ENCODE measurements around the gene GLI3.
A peak's percentile ranks its signal among the peaks of the same experiment; 100 is the strongest.

The GLI3 gene

GRCh38 chr7:42115795-42116194 lies 121.2 kb downstream of the GLI3 start:
- TF ChIP-seq CTCF (conservative IDR thresholded peaks at IDR 0.05; ENCODE audit: low read depth, low read length), result no peak
- no peak overlapping the region for H3K4me3 ChIP-seq (ENCODE audit: low read depth, low read length)

GRCh38 chr7:42110333-42110732 lies 126.7 kb downstream of the GLI3 start:
- no peak overlapping the region for H3K4me3 ChIP-seq (ENCODE audit: low read depth, low read length)
- no peak for DNase-seq (ENCODE audit: low read depth)
- no peak for TF ChIP-seq CTCF (conservative IDR thresholded peaks at IDR 0.05; ENCODE audit: low read depth, low read length)

More at GRCh38 chr7:42115795-42116194, 121.2 kb downstream of the GLI3 start:
- DNase-seq (ENCODE audit: low read depth), result no peak

DNA sequence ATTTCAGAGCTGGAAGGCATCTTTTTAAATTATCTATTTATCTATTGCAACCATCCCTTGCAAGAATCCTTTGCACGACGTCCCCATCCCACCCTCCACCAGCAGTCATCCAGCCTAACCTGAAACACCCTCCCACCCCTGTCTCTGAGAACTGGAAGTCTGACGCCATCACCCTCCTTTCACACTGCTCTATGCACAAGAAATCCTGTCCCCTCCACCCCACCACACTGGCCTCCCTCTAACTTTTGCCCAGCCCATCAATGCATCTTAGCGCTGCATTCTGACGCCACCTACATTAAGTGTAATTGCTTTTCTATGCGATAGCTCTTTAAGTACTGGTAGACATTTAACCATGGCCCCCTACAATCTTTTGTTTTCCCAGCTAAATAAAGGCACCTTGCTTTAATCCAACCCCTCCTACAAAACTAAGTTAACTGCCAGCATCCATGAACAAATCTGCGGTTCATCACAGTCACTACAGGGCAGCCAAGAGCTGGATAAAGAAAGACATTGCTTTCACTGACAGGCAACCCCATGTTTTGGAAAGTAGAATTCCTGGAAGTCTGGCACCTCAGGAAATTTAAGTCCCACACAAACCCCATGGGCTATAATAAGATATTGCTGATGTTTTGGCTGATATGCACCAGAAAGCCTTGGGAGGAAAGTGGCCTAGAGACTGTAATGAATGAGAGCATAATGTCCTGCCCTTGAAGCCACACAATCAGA lies 128.0 kb downstream of the GLI3 start:
- no peak for TF ChIP-seq CTCF (conservative IDR thresholded peaks at IDR 0.05; ENCODE audit: low read depth, low read length)
- DNase-seq (ENCODE audit: low read depth), result no peak
- no peak overlapping the region for H3K4me3 ChIP-seq (ENCODE audit: low read depth, low read length)

GRCh38 chr7:42107484-42108240 lies 129.3 kb downstream of the GLI3 start:
- DNase-seq (ENCODE audit: low read depth), result peak; percentile 22
- H3K4me3 ChIP-seq (ENCODE audit: low read depth, low read length), result no peak overlapping the region
- no peak for TF ChIP-seq CTCF (conservative IDR thresholded peaks at IDR 0.05; ENCODE audit: low read depth, low read length)

DNA sequence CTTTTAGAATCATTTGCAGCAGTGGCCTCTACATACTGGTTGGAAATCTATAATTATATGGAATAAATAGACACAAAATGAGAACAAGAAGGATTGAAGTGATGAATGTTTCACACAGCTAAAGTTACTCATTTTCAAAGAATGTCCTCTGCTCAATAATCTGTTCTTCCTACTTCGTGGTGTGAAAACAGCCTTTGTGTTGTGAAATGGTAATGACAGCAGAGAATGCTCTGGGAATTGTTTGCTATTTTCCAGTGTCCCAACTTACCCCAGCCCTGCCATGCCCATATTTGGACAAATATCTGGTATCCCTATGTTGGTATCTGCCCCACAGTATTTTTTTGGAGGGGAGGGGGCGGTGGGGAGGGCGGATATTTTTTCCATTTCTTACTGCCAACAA lies 130.4 kb downstream of the GLI3 start:
- no peak for TF ChIP-seq CTCF (conservative IDR thresholded peaks at IDR 0.05; ENCODE audit: low read depth, low read length)
- DNase-seq (ENCODE audit: low read depth), result no peak
- no peak overlapping the region for H3K4me3 ChIP-seq (ENCODE audit: low read depth, low read length)

DNA sequence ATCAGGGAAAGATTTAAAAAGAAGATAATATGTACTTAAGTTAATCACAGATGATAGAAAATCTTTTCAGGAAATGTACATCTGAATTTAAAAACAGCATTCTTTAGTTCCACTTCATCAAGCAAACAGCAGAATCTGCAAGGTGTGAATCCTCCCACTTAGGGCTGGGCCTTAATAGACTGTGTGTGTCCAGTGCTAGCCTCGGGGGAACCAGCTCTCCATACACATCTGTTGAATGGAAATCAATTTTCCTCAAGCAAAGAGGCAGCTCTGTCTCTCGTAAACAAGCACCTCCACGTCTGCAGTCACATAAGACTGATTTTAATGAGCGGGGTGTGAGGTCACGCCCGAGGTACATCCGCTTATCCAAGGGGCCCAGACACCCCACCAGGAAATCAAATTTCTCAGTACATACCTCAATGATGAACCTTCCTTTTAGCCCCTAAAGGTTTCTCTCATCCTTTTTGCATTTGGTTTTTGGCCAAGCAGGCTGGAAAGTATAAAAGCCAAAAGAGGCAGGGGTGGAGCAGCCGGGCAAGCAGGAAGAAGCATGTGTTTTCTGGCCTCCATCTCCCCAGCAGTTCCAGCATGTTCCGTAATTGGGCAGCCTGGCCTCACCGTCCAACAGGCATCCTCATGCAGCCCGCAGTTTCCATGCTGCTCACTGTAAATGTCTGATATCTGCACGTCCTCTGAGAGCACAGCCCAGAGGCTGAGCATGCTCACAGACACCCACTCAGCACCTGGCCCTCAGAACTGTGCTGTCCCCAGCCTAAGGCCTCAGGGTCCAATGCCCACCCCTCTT lies 131.3 kb downstream of the GLI3 start:
- H3K4me3 ChIP-seq (ENCODE audit: low read depth, low read length), result no peak overlapping the region
- no peak for TF ChIP-seq CTCF (conservative IDR thresholded peaks at IDR 0.05; ENCODE audit: low read depth, low read length)
- DNase-seq (ENCODE audit: low read depth), result no peak

Data from choroid plexus epithelial cell (primary cell).